Brain pericyte (primary cell): ENCODE measurements around the gene FARP1.
"Not testable (repeated sequence)": the region's sequence is repeated elsewhere in the genome, so short reads cannot be mapped to it uniquely, and the experiment has no call there.

Experiments
- DNase-seq: peaks from one replicate; pipeline ENCODE4 v3.0.0-alpha.2; 2012; ENCODE audit warnings: low read depth, low spot score

The FARP1 gene

DNA sequence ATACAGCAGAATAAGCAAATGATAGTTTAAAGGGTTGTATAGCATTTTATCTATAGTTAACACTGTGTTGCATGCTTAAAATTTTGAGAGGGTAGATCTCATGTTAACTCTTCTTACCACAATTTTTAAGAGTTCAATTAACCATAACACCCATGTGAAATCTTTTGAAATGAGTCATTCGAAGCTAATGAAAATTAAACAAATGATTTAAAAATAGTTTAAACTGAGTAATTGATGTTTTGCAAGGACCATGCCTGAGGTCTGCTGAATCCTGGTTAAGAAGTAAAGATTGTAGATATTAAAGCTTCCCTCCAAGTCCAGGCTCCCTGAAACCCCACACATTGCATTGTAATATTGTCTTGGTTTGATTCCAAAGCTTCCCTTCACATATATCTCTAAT is 210.9 kb downstream of the FARP1 start:
- no peak for DNase-seq

- no peak for DNase-seq
Observed at GRCh38 chr13:98358937-98359336, 216.0 kb downstream of the FARP1 start.

- no peak for DNase-seq
Observed at GRCh38 chr13:98360545-98360944, 217.7 kb downstream of the FARP1 start.

GRCh38 chr13:98363326-98363725 is 220.4 kb downstream of the FARP1 start:
- DNase-seq: no peak

DNA sequence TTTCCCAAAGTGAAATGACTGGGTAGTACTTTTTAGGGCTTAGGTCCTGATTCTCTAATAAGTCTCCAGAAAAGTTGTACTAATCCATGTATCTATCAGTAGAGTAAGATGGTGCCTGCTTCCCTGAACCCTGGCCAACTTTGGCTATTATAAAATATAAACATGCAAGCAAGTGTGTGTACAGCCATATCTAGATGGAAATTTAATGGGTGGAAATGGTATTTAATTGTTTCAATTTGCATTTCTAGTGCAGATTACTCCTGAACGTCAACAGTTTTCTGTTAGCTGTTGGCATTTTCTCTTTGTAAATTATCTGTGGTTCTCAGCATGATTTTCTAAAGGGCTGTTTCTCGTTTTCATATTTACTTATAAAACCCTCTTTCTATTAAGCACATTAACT is 221.3 kb downstream of the FARP1 start:
- no peak for DNase-seq

DNA sequence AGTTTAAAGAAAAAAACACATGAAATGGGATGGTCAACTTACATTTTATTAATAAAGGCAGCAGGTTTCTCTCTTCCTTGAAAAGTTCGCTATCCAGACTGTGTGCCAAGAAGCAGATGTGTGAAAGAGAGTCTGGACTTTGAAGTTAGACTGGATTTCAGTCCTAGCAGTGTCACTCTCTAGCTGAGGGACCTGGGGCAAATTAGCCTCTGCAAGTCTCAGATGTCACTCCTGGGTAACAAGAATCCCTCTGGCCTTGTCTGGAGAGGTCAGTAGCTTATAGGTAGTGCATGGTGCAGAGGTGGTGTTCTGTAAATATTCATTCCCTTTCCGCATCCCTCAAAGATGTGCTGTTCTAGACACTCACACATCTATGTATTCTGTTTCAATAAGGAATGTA is 221.8 kb downstream of the FARP1 start:
- no peak for DNase-seq

DNA sequence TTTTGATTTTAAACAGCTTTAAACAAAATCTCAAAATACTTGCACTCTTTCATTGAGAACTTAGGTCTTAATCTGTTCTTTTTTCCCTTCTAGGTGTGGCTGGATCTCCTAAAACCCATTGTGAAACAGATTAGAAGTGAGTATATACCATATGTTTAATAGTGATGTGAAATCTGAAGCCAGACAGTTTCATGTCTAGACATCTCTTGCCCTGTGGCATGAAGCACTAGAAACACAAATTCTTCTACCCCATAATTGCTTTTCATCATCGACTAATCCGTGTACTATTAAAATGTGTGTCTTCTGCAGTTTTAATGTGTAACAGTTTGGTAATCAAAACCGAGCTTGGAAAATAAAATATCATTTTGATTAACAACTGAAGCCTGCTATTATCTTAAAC is 222.4 kb downstream of the FARP1 start:
- no peak for DNase-seq

GRCh38 chr13:98366010-98366409 is 223.1 kb downstream of the FARP1 start:
- no peak for DNase-seq

DNA sequence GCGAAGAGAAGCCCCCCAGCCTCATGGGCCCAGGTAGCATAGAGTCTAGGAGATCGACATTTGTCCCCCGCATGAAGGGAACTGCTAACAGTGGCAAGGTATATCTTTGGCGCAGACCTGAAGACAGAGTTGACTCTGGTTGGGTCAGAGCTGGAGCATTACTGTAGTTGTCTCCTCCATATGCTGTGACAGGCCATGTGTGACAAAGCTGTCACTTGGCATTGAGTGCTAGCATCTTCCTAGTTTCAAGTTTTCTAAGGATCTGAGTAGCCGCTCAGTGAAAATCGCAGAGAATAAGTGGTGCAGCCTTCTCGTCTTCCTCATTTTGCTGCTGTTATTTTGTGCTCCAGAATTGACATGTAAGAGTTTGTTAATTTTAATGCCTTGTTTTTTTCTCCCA is 223.5 kb downstream of the FARP1 start:
- no peak for DNase-seq

DNA sequence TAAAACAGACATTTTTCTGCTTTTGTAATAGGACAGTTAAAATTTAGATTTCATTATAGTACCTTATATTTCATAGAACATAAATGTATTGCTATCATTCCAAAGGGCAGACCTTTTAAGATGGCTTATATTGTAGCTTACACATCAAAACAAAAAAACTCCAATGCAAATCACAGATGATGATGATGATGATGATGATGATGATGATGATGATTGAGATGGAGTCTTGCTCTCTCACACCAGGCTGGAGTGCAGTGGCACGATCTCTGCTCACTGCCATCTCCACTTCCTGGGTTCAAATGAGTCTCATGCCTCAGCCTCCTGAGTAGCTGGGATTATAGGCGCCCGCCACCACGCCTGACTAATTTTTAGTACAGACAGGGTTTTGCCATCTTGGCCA is 224.1 kb downstream of the FARP1 start:
- no peak for DNase-seq

DNA sequence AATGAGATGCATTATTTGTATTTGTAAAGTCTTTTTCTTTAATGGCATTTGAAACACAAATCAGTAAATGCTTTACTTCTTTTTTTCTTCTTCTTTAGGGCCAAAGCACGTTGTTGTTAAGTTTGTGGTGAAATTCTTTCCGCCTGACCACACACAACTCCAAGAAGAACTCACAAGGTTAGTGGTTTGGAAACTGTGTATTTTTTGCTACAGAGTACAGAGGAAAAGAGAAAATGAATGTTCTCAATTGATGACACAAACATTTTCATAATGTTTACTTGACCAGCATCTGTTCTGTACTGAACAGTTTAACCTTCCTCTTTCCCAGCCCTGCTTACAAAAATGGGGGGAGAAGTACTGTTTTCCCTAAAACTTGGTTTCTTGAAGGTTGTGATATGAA is 225.1 kb downstream of the FARP1 start:
- no peak for DNase-seq

DNA sequence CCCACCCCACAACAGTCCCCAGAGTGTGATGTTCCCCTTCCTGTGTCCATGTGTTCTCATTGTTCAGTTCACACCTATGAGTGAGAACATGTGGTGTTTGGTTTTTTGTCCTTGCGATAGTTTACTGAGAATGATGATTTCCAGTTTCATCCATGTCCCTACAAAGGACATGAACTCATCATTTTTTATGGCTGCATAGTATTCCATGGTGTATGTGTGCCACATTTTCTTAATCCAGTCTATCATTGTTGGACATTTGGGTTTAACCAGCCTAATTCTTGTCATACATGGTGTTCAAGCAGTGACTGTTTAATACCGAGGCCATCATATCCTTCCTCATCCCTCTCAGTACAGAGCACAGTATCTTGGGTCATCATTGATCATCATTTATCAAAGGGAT is 226.6 kb downstream of the FARP1 start:
- not testable (repeated sequence) for DNase-seq

DNA sequence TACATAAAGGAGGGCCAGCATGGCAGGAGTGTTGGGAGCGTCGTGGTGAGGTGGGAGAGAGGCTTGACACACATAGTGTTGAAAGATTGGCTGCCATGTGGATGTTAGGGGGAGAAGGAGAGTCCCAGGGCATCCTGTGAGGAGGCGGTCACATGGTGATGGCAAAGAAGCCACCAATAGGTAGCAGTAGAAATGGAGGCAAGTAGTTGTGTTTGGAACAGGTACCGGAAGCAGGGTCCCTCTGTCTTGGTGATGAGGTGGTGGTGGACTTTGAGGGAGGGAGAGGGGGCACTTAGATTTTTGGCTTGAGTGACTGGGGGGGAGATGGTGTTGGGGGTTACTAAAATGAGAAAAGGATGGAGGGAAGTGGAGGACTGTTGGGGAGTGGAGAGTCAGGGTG is 227.4 kb downstream of the FARP1 start:
- no peak for DNase-seq

- DNase-seq: peak; percentile 60
Observed at GRCh38 chr13:98370806-98371515, 228.1 kb downstream of the FARP1 start.

- DNase-seq: no peak
Observed at GRCh38 chr13:98371516-98372023, 228.7 kb downstream of the FARP1 start.

GRCh38 chr13:98372876-98373275 is 230.0 kb downstream of the FARP1 start:
- DNase-seq: no peak

GRCh38 chr13:98374750-98375149 is 231.9 kb downstream of the FARP1 start:
- DNase-seq: no peak

DNA sequence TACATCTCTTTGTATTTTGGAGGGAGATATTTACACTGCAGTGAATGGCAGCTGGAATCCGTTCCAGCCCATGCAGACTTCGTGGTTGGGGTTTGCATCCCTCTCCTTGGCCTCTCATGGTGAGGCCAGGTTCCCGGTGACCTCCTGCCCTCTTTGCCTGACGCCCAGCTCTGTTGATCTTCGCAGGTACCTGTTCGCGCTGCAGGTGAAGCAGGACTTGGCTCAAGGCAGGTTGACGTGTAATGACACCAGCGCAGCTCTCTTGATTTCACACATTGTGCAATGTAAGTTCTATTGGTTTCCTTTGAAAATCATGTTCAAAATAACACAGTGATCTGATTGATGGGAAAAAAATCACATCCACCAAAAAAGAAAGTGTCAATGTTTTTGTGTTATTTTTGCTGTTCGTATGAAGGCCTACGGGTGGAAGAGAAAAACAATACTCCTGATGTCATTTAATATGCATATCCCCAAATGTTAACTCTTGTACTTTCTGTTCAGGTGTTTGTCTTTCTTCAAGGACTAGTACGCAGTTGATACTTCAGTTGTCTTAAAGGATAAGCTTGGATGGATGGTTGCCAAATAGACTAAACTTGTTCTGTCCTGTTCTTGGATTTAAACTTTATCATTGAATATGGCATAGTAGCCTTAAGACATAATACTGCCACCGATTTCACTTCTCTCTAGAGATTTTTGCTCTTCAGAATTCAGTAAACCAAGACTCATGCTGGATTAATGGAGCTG is 234.9 kb downstream of the FARP1 start:
- DNase-seq: no peak

DNA sequence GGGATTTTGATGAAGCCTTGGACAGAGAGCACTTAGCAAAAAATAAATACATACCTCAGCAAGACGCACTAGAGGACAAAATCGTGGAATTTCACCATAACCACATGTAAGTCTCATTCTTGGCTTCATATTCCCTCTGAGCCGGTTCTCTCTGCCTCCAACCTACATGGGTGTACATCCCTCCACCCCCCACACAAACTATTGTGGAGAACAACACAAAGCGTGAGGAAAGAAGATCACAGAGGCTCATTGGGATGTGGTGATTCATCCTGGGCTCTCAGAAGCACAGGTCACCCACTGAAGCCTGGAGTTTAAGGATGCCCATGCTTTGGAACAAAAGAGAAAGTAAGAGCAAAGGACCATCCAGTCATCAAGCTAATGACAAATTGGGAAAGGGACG is 241.8 kb downstream of the FARP1 start:
- peak; percentile 55 for DNase-seq

DNA sequence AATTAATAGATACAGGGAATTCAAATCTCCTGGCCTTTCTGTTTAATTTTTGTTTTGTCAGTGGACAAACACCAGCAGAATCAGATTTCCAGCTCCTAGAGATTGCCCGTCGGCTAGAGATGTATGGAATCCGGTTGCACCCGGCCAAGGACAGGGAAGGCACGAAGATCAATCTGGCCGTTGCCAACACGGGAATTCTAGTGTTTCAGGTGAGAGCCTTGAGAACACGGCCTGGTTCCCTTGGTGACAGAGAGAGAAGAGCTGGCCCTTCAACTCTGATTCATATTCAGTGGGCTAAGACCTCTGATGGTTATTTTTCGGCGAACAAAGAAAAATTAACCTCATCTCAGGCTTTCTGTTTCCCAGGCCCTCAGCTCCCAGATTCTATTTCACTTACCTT is 242.7 kb downstream of the FARP1 start:
- DNase-seq: no peak

DNA sequence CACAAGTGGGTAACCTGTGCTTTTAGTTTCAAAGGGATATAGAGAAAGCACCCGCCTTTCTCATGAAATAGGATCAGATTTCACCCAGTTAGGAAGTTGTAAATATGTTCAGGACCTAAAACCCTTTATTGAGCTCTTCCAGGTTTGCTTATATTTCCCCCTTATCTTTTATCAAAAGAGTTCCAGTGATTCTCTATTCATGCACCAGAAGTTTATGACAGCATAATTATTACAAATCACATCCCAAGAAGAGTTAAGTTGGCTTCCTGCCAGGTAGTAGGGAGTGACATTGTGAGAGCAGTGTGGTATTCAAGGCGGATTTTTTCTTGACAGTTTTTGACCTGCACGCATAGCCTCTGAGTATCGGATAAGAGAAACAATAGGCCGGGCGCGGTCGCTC is 243.7 kb downstream of the FARP1 start:
- DNase-seq: no peak

DNA sequence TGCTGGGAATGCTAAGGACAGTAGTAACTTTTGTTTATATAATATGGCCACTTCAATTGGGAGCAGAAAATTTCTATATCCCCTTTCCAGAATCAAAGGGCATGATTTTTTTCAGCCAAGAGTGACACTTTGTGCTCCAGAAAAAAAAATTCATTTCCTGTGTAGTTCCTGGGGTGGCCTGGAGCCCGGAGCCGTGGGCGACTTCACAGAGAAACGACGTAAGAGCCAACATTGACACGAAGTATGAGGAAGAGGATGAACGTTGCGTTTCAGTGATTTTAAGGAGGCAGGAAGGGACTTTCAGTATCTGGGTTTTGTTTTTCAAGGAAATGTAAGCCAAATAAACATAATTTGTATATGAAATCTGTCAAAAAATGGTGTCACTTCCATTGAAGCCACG is 246.4 kb downstream of the FARP1 start:
- DNase-seq: no peak

GRCh38 chr13:98390086-98390715 is 247.3 kb downstream of the FARP1 start:
- no peak for DNase-seq
